B cell (primary cell): Measurements from ENCODE around the gene KCTD4. TPM values are rescaled to one million over a fixed set of nuclear protein-coding genes. Genes with fewer than 3 reads are reported as not detected.

Source experiments
- ATAC-seq: fragments of 200-7000 bp; cut with Tn5 transposase; one replicate; pipeline ENCODE4 v1.10.0; 2021; ENCODE audit warnings: low read depth, mild to moderate bottlenecking, moderate number of reproducible peaks, moderate library complexity
- CTCF ChIA-PET: fragments of 350-600 bp; sonication (Branson Sonifier 250); formaldehyde crosslinking; loops from one replicate; lab custom pipeline; 2021; ENCODE audit warnings: antibody characterized with exemption, inconsistent platforms; lab: Charles Lee
- POLR2A ChIA-PET: fragments of 350-600 bp; sonication (Branson Sonifier 250); formaldehyde crosslinking; loops from one replicate; lab custom pipeline; 2021; ENCODE audit warnings: antibody characterized with exemption; lab: Charles Lee
- DNase-seq: peaks from one replicate; pipeline ENCODE4 v3.0.0; 2013
- H2AFZ ChIP-seq: 2 replicates; pipeline ENCODE4 v1.6.1; 2012; ENCODE audit warnings: mild to moderate bottlenecking, low read depth, low read length; ENCODE audit not compliant: insufficient read depth, poor library complexity, severe bottlenecking
- H3K27ac ChIP-seq, 2 donors: 1 replicate in 1 of 2; 2 replicates in 1 of 2; pipeline ENCODE4 v1.5.1; 2012 to 2013; ENCODE audit warnings: low read length in 2 of 2, mild to moderate bottlenecking in 2 of 2, moderate library complexity in 1 of 2
- H3K27me3 ChIP-seq, 4 experiments: fragments of 200-600 bp in 1 of 4; sonication (generic) in 1 of 4; replicated peaks in 1 of 4; 1 replicate in 2 of 4; 2 replicates in 2 of 4; pipeline versions ENCODE4 v1.6.1 to v1.7.0; 2013 to 2016; ENCODE audit warnings: low read length in 3 of 4, mild to moderate bottlenecking in 2 of 4, mixed read lengths in 1 of 4, moderate library complexity in 1 of 4; ENCODE audit not compliant: insufficient read depth in 4 of 4, control insufficient read depth in 3 of 4; ENCODE audit errors: control extremely low read depth in 1 of 4
- H3K36me3 ChIP-seq, 2 experiments: replicated peaks in 1 of 2; 1 replicate in 1 of 2; 2 replicates in 1 of 2; pipeline versions ENCODE4 v1.6.1 to v1.7.1; 2013; ENCODE audit warnings: low read length in 1 of 2; ENCODE audit not compliant: insufficient read depth in 2 of 2, control insufficient read depth in 1 of 2; ENCODE audit errors: control extremely low read depth in 1 of 2, extremely low read depth in 1 of 2
- H3K4me1 ChIP-seq, 2 donors: fragments of 200-600 bp in 1 of 2; sonication (generic) in 1 of 2; 1 replicate in 1 of 2; 2 replicates in 1 of 2; pipeline versions ENCODE4 v1.5.1 to v1.6.1; 2013 to 2017; ENCODE audit warnings: low read length in 2 of 2; ENCODE audit not compliant: control insufficient read depth in 2 of 2, insufficient read depth in 2 of 2
- H3K4me2 ChIP-seq: replicated peaks from 2 replicates; pipeline ENCODE3; 2012; ENCODE audit warnings: mild to moderate bottlenecking, low read depth, low read length; ENCODE audit not compliant: poor library complexity, severe bottlenecking
- H3K4me3 ChIP-seq, 5 experiments: fragments of 200-600 bp in 1 of 5; sonication (generic) in 1 of 5; 1 replicate in 3 of 5; 2 replicates in 2 of 5; pipeline versions ENCODE4 v1.5.1 to v1.7.0; 2011 to 2016; ENCODE audit warnings: low read length in 4 of 5, mild to moderate bottlenecking in 4 of 5, low read depth in 2 of 5, control low read depth in 1 of 5, moderate library complexity in 1 of 5; ENCODE audit not compliant: insufficient read depth in 1 of 5; ENCODE audit errors: control extremely low read depth in 1 of 5, extremely low read depth in 1 of 5
- H3K79me2 ChIP-seq: fragments of 200-600 bp; sonication (generic); one replicate; pipeline ENCODE4 v1.6.0; 2016; ENCODE audit warnings: low read length; ENCODE audit not compliant: control insufficient read depth, insufficient read depth
- H3K9ac ChIP-seq: fragments of 200-600 bp; sonication (generic); 2 replicates; pipeline ENCODE4 v1.6.1; 2017; ENCODE audit warnings: mild to moderate bottlenecking, low read length, moderate library complexity
- H3K9me3 ChIP-seq, 3 donors: one replicate each; pipeline versions ENCODE4 v1.6.1 to v1.7.1; 2013; ENCODE audit warnings: low read length in 2 of 3; ENCODE audit not compliant: control insufficient read depth in 2 of 3, insufficient read depth in 1 of 3; ENCODE audit errors: control extremely low read depth in 1 of 3
- H4K20me1 ChIP-seq: 2 replicates; pipeline ENCODE4 v1.6.0; 2012; ENCODE audit warnings: mild to moderate bottlenecking, low read length; ENCODE audit not compliant: insufficient read depth, control insufficient read depth, poor library complexity, severe bottlenecking
- H3K27ac Mint-ChIP-seq: one replicate; pipeline ENCODE4 v1.8.0; 2021; ENCODE audit warnings: mixed read lengths
- H3K27me3 Mint-ChIP-seq: one replicate; pipeline ENCODE4 v1.8.0; 2021; ENCODE audit warnings: mixed read lengths
- H3K4me1 Mint-ChIP-seq: one replicate; pipeline ENCODE4 v1.8.0; 2021; ENCODE audit warnings: mixed read lengths
- H3K4me3 Mint-ChIP-seq: one replicate; pipeline ENCODE4 v1.8.0; 2021; ENCODE audit warnings: mixed read lengths
- H3K9me3 Mint-ChIP-seq: one replicate; pipeline ENCODE4 v1.8.0; 2022; ENCODE audit warnings: mixed read lengths; ENCODE audit not compliant: insufficient read depth
- CTCF ChIP-seq: fragments of 200-600 bp; IDR thresholded peaks from one replicate; pipeline ENCODE4 v1.8.0; 2022; ENCODE audit warnings: antibody characterized with exemption, mild to moderate bottlenecking
- EZH2 ChIP-seq: IDR thresholded peaks from 2 replicates; pipeline ENCODE4 v1.6.1; 2012; ENCODE audit warnings: borderline replicate concordance, low read depth, mild to moderate bottlenecking, moderate library complexity, low read length; ENCODE audit not compliant: insufficient read depth, poor library complexity, severe bottlenecking
- whole genome bisulfite sequencing: methylation state at CpG from one replicate; pipeline ENCODE4 v1.1.5; 2013; ENCODE audit warnings: missing lambda C conversion rate; ENCODE audit not compliant: insufficient coverage; 5-methylcytosine and 5-hydroxymethylcytosine counted together
- intact Hi-C: fragments of 100-400 bp; cut with micrococcal nuclease; formaldehyde crosslinking; loops from one replicate; pipeline ENCODE4 v1.10.0; 2022
- polyA plus RNA-seq: library from polyadenylated mRNA; depleted of rRNA; stranded (reverse); fragments of >200 nt; gene quantifications from 2 replicates; pipeline ENCODE4 v1.2.3, GENCODE V29; 2012
- total RNA-seq, 2 donors: library from RNA; stranded (reverse); fragments of 120-200 nt in 1 of 2; gene quantifications; 1 replicate in 1 of 2; 2 replicates in 1 of 2; pipeline versions ENCODE4 v1.2.3 to v1.2.4, GENCODE V29; 2013 to 2022

The KCTD4 gene
- total and polyA plus RNA-seq, 2 donors (not counting 1 experiment from before 2014, with no cell fraction given), result not detected

- no peaks in the 10 kb centered on the region for H3K9me3 ChIP-seq
- H3K4me3 Mint-ChIP-seq, result no peak overlapping the region
- CTCF ChIA-PET, result no interaction called here
- no peaks in the 10 kb centered on the region for H3K4me1 Mint-ChIP-seq
- H3K9me3 Mint-ChIP-seq, result no peaks in the 10 kb centered on the region
- no peak overlapping the region for H3K27ac ChIP-seq
- no peak overlapping the region for H3K9ac ChIP-seq
- H3K27ac Mint-ChIP-seq, result no peak overlapping the region
- H3K27me3 Mint-ChIP-seq, result no peaks in the 10 kb centered on the region
- H3K4me1 ChIP-seq, result no peaks in the 10 kb centered on the region
- intact Hi-C loops, result no loop called here
- H2AFZ ChIP-seq, result no peak overlapping the region
- peaks cover 3% of the 10 kb centered on the region for H3K79me2 ChIP-seq
- 93% methylated on average over 4 of the region's 4 CpGs for WGBS
- H3K4me3 ChIP-seq, result no peak overlapping the region
- no peak overlapping the region for H3K4me2 ChIP-seq
- no peaks in the 10 kb centered on the region for H3K27me3 ChIP-seq
- no peaks in the 10 kb centered on the region for H3K36me3 ChIP-seq
- DNase-seq (no peak), ATAC-seq (no peak)
- TF ChIP-seq CTCF, result no peak
- TF ChIP-seq EZH2, result no peak
- peaks cover 6% of the 10 kb centered on the region for H4K20me1 ChIP-seq
- POLR2A ChIA-PET, result no interaction called here
Measured at GRCh38 chr13:45229172-45229571, 28.3 kb upstream of the KCTD4 start.

- intact Hi-C loops, result no loop called here
- peaks cover 6% of the 10 kb centered on the region for H4K20me1 ChIP-seq
- H3K9me3 ChIP-seq, result no peaks in the 10 kb centered on the region
- no peaks in the 10 kb centered on the region for H3K4me1 ChIP-seq
- CTCF ChIA-PET, result no interaction called here
- 97% methylated on average over 4 of the region's 5 CpGs for WGBS
- no peak overlapping the region for H3K4me3 Mint-ChIP-seq
- no peaks in the 10 kb centered on the region for H3K27me3 Mint-ChIP-seq
- no peaks in the 10 kb centered on the region for H3K9me3 Mint-ChIP-seq
- no peak overlapping the region for H2AFZ ChIP-seq
- no peaks in the 10 kb centered on the region for H3K36me3 ChIP-seq
- no peak overlapping the region for H3K4me2 ChIP-seq
- no peaks in the 10 kb centered on the region for H3K27me3 ChIP-seq
- H3K4me3 ChIP-seq, result no peak overlapping the region
- POLR2A ChIA-PET, result no interaction called here
- H3K79me2 ChIP-seq, result peaks cover 3% of the 10 kb centered on the region
- H3K27ac ChIP-seq, result no peak overlapping the region
- H3K9ac ChIP-seq, result no peak overlapping the region
- peak overlapping the region; percentile 26 for H3K27ac Mint-ChIP-seq
- no peak for ATAC-seq
- no peaks in the 10 kb centered on the region for H3K4me1 Mint-ChIP-seq
- DNase-seq, result no peak
- TF ChIP-seq EZH2, result no peak
- no peak for TF ChIP-seq CTCF
Measured at GRCh38 chr13:45228002-45228401, 27.2 kb upstream of the KCTD4 start.
